ENCODE data around the gene SSR4.
"Not testable (repeated sequence)": the region's sequence is repeated elsewhere in the genome, so short reads cannot be mapped to it uniquely, and the experiment has no call there.

- TF ChIP-seq CTCF (conservative IDR thresholded peaks at IDR 0.05 in 1 of 2, IDR thresholded peaks at IDR 0.05 in 1 of 2; ENCODE audit: low read depth in 1 of 2, low read length in 2 of 2); EZH2 (IDR thresholded peaks at IDR 0.05; ENCODE audit: low read length, missing control alignments): not testable (repeated sequence)
These were observed 49.4 kb upstream of the SSR4 start for GRCh38 chrX:153745067-153745433.

All from fibroblast of lung (primary cell).